NCI-H748 (cell line): ENCODE data around the gene POR.
A peak's percentile ranks its signal among the peaks of the same experiment; 100 is the strongest.

Experiments
- DNase-seq: peaks from one replicate; lab custom pipeline; 2025; ENCODE audit not compliant: unreplicated experiment; lab: John Stamatoyannopoulos, UW

The POR gene

GRCh38 chr7:75915416-75916156, 631 bp downstream of the POR start:
- peak; percentile 30 for DNase-seq

DNA sequence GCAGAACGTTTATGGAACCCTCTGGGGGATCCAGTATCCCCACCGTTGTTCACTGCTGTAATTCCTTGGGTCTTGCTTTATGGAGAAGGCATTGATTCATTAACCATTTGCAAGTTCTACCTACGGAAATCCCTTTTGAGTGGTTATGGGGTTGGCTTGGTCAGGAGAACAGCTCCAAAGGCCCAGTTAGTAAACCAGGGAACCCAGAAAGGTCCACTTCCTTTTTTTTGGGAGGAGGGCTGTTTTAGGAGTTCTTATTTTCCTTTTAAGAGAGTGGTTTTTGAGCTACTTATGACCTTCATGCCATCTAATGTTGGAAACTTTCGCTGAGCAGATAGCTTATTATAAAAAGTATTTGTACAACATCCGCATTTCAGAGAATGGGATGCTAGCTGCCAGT, 1.3 kb downstream of the POR start:
- no peak for DNase-seq

DNA sequence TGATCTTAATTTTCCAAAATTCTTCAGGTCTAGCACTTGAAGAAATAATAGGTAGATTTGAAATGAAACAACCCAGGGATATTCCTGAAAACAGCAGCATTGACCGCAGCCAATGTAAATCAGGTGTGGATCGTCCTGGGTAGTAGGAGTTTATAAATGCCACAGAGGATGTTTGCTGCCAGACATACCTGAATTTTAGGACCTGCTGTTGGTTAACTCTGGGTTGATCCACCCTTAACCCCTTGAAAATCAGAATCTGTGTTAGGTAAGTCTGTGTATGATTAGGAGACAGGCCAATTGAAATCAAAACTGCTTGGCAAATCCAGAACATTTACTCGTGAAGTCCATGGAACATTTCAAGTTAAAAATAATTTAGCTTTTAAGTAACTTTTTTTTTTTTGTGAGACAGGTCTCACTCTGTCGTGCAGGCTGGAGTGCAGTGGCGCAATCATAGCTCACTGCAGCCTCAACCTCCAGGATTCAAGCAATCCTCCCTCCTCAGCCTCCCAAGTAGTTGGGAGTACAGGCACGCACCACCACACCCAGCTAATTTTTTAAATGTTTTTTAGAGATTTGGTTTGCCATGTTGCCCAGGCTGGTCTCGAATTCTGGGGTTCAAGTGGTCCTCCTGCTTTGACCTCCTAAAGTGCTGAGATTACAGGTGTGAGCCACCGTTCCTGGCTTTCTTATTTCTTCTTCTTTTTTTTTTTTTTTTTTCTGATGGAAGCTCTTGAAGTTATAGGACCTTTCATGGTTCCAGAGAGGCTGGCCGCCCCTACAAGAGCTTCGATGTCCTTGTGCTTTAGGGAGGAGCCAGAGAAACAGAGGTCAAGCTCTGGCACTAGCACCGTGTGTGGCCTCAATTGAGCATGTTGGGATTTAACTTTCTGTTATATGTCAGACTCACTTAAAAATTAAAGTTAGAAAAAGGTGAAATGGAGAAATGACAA, 2.0 kb downstream of the POR start:
- no peak for DNase-seq

- no peak for DNase-seq
These were observed 5.6 kb downstream of the POR start for GRCh38 chr7:75920431-75921161.

DNA sequence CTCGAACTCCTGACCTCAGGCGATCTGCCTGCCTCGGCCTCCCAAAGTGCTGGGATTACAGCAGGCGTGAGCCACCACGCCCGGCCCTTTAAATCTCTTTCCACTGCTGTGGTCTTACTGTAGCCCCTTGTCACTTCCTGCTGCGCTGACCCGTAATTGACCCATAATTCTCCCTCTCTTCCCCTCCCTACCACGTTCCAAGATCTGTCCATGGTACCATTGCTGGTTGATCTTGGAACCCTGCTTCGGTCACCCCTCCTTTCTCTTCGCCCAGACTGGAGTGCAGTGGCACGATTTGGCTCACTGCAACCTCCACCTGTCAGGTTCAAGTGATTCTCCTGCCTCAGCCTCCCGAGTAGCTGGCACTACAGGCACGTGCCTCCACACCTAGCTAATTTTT, 6.5 kb downstream of the POR start:
- DNase-seq = no peak

DNA sequence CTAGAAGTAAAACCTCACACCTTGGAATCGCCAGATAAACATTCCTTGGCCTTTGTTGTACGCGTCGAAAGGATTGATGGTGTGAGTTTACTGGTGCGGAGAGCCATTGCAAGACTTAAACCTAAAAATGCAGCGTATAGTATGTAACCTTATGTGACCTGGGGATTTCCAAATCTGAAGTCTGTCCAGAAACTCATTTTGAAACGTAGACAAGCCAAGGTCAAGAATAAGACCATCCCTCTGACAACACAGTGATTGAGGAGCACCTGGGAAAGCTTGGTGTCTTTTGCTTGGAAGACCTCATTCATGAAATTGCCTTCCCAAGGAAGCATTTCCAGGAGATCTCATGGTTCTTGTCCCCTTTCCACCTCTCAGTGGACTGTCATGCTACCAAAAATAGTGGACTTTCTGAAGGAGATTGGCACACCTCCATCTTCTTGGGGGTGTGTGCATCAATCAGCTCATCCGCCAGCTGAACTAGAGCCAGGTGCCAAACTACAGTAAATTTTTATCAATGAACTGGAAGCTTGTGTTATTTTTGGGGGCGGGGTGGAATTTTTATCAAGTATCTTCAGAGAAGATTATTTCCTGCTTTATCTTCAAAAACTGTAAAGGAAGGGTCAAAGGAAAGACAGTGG, 8.1 kb downstream of the POR start:
- no peak for DNase-seq

GRCh38 chr7:75924256-75924655, 9.3 kb downstream of the POR start:
- DNase-seq = no peak

- no peak for DNase-seq
These were observed 9.9 kb downstream of the POR start for GRCh38 chr7:75924889-75925288.

- no peak for DNase-seq
These were observed 10.9 kb downstream of the POR start for GRCh38 chr7:75925717-75926435.

GRCh38 chr7:75928568-75928914, 13.6 kb downstream of the POR start:
- DNase-seq = no peak

- DNase-seq = peak; percentile 92
These were observed 16.7 kb downstream of the POR start for GRCh38 chr7:75931680-75932079.

DNA sequence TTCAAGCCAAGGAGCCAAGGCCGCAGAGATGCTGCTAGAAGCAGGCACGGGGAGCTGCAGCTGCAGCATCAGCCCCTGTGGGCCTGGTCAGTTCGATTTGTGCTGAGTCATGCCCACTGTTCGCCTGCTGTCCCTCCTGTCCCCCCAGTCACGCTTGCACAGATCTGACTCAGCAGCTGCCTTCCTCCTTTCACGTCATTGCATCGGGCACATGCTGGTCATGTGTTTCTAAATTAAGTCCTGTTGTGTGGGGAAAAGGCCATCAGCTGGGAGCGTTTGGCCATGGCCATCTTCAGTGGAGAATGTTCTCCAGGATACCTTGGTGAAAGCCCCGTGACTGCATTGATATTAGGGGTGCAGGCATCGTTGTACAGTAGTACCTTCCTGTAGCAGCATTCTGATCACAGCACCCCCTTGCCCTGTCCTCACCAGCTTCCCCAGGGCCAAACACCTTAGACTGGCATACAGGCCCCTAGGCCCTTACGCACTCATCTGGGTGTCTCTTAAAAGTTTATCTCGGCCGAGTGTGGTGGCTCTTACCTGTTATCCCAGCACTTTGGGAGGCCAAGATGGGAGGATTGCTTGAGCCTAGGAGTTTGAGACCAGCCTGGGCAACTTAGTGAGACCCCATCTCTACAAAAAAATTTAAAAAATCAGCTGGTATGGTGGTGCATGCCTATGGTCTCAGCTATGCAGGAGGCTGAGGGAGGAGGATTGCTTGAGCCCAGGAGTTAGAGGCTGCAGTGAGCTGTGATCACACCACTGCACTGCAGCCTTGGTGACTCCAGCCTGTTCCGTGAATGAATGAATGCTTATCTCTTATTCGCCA, 23.2 kb downstream of the POR start:
- no peak for DNase-seq

DNA sequence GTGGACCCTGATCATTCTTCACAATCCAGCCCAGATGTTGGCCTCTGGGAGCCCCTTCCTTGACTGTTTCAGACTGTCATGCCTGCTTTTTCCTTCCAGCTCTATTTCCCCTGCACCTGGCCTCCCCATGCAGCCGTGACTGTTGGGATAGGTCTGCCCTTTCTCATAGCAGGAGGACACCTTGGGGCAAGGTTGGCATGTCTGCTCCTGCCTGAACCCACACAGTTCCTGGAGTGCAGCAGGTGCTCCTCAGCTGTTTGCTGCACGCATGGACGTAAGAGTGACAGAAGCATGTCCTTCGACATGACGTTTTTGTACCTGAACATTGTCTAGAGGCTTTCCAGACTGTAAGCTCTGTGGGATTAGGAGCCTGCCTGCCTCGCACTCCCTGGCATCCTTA, 24.0 kb downstream of the POR start:
- no peak for DNase-seq

DNA sequence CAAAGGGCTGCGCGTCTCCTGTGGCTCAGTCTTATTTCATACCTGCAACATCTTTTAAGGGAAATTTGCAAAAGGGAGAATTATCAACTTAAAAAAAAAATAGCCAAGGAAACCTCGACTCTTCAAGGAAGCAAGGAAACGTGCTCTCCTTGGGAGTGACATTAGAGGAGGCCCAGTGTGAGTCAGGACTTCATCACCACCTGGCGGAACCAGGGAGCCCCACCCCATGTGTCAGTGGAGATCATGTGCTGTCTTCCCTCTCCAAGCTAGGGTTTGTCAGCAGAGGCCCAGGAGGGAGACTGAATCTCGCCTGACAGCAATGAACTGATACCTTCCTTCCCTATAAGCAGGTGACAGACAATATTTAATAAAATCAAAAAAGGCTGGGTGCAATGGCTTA, 28.9 kb downstream of the POR start:
- DNase-seq = no peak

DNA sequence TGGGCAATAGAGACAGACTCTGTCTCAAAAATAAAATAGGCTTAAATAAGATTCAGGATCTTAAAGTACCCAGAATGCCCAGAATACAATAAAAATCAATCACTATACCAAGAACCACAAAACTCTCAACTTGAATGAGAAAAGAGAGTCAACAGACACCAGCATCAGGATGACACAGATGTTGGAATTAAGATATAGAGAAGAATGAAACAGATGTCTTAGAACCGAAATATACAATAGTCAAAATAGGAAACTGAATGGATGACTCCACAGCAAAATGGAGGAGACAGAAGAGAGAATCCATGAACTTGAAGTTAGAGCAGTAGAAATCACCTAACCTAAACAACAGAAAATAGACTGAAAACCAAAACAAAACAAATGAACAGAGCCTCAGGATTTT, 29.6 kb downstream of the POR start:
- no peak for DNase-seq

- DNase-seq = no peak
These were observed 30.6 kb downstream of the POR start for GRCh38 chr7:75945297-75946168.

DNA sequence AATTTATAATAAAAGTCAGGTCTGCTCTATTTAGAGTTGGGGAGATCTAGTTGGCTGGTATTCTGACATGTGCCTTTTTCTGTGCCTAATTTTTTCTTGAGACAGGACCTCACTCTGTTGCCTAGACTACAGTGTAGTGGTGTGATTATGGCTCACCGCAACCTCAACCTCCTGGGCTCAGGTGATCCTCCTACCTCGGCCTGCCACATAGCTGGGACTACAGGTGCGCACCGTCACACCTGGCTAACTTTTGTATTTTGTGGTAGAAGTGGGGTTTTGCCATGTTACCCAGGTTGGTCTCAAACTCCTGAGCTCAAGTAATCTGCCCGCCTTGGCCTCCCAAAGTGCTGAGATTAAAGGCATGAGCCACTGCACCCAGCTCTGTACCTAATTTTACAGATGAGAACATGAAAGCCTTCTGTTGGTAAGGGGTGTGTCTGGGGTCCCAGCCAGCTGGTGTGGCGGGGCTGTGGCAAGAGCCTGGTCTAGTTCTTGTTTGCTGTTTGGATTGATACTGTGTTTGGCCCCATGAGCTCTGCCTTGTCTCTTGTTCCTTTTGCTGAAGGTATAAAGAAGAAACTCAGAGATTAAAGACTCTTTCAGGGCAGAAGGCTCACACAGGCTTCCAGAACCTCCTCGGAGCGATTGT, 31.4 kb downstream of the POR start:
- no peak for DNase-seq

GRCh38 chr7:75948179-75948578, 33.2 kb downstream of the POR start:
- no peak for DNase-seq
